GM18526 (cell line): ENCODE data around the gene DIS3L2.

Experiments used
- POLR2A ChIP-seq: IDR thresholded peaks from 3 replicates; pipeline ENCODE4 v1.6.1; 2011; ENCODE audit not compliant: insufficient read length; ENCODE audit errors: extremely low read depth

The DIS3L2 gene

GRCh38 chr2:232306741-232307305 is 345.3 kb downstream of the DIS3L2 start:
- no peak for TF ChIP-seq POLR2A

- TF ChIP-seq POLR2A: no peak
Measured at GRCh38 chr2:232307854-232308253, 346.3 kb downstream of the DIS3L2 start.

- TF ChIP-seq POLR2A: no peak
Measured at GRCh38 chr2:232308986-232309385, 347.5 kb downstream of the DIS3L2 start.

GRCh38 chr2:232309592-232309991 is 348.1 kb downstream of the DIS3L2 start:
- TF ChIP-seq POLR2A: no peak

- no peak for TF ChIP-seq POLR2A
Measured at GRCh38 chr2:232310121-232310520, 348.6 kb downstream of the DIS3L2 start.

GRCh38 chr2:232310696-232311095 is 349.2 kb downstream of the DIS3L2 start:
- no peak for TF ChIP-seq POLR2A

- TF ChIP-seq POLR2A: no peak
Measured at GRCh38 chr2:232315049-232315922, 353.8 kb downstream of the DIS3L2 start.

- no peak for TF ChIP-seq POLR2A
Measured at GRCh38 chr2:232315923-232316299, 354.4 kb downstream of the DIS3L2 start.

GRCh38 chr2:232316461-232317330 is 355.2 kb downstream of the DIS3L2 start:
- TF ChIP-seq POLR2A: no peak

GRCh38 chr2:232318169-232318855 is 356.8 kb downstream of the DIS3L2 start:
- no peak for TF ChIP-seq POLR2A

- no peak for TF ChIP-seq POLR2A
Measured at GRCh38 chr2:232319067-232319802, 357.7 kb downstream of the DIS3L2 start.

GRCh38 chr2:232319803-232320442 is 358.4 kb downstream of the DIS3L2 start:
- TF ChIP-seq POLR2A: no peak

GRCh38 chr2:232320443-232320803 is 358.9 kb downstream of the DIS3L2 start:
- TF ChIP-seq POLR2A: no peak

- TF ChIP-seq POLR2A: no peak
Measured at GRCh38 chr2:232321156-232321816, 359.8 kb downstream of the DIS3L2 start.
